Keratinocyte (primary cell): ENCODE results near the gene IGFBP1. TPM values are rescaled to one million over a fixed set of nuclear protein-coding genes. Genes with fewer than 3 reads are reported as not detected.

Source experiments
- DNase-seq: peaks from one replicate; pipeline ENCODE4 v3.0.0-alpha.2; 2011; ENCODE audit warnings: low read depth, missing footprints, low spot score
- FAIRE-seq: peaks from 2 replicates; lab custom pipeline; 2011; peaks lifted over from hg19 to GRCh38; lab: Jason Lieb, UNC
- H2AFZ ChIP-seq: 2 replicates; pipeline ENCODE4 v1.6.0; 2012; ENCODE audit warnings: low read length, control low read depth, inconsistent platforms; ENCODE audit not compliant: control insufficient read depth
- H3K27ac ChIP-seq: 2 replicates; pipeline ENCODE4 v1.5.1; 2011; ENCODE audit warnings: low read length; ENCODE audit not compliant: control insufficient read depth, insufficient read depth
- H3K27me3 ChIP-seq: 3 replicates; pipeline ENCODE4 v1.6.0; 2011; ENCODE audit warnings: low read length; ENCODE audit not compliant: control insufficient read depth, insufficient read depth; ENCODE audit errors: extremely low read depth
- H3K36me3 ChIP-seq, 2 experiments: 2 replicates in 1 of 2; 3 replicates in 1 of 2; pipeline ENCODE4 v1.5.1; 2011; ENCODE audit warnings: low read length in 2 of 2, mild to moderate bottlenecking in 1 of 2; ENCODE audit not compliant: control insufficient read depth in 2 of 2, insufficient read depth in 2 of 2; ENCODE audit errors: extremely low read depth in 1 of 2
- H3K4me1 ChIP-seq: 3 replicates; pipeline ENCODE4 v1.5.1; 2011; ENCODE audit warnings: low read length; ENCODE audit not compliant: control insufficient read depth, insufficient read depth; ENCODE audit errors: extremely low read depth
- H3K4me2 ChIP-seq: 3 replicates; pipeline ENCODE4 v1.6.0; 2011; ENCODE audit warnings: low read depth, low read length; ENCODE audit not compliant: control insufficient read depth, insufficient read depth; ENCODE audit errors: extremely low read depth
- H3K4me3 ChIP-seq, 3 experiments: fragments of 200-600 bp in 1 of 3; sonication (generic) in 1 of 3; 2 replicates in 2 of 3; 3 replicates in 1 of 3; pipeline ENCODE4 v1.5.1; 2011 to 2016; ENCODE audit warnings: low read length in 3 of 3, mild to moderate bottlenecking in 3 of 3, control low read depth in 2 of 3, inconsistent platforms in 1 of 3, low read depth in 1 of 3, mixed read lengths in 1 of 3, mixed run types in 1 of 3, moderate library complexity in 1 of 3; ENCODE audit not compliant: control insufficient read depth in 2 of 3, insufficient read depth in 2 of 3; ENCODE audit errors: extremely low read depth in 1 of 3
- H3K79me2 ChIP-seq: 2 replicates; pipeline ENCODE4 v1.6.0; 2012; ENCODE audit warnings: low read length; ENCODE audit not compliant: control insufficient read depth, insufficient read depth
- H3K9ac ChIP-seq: 3 replicates; pipeline ENCODE4 v1.6.0; 2011; ENCODE audit warnings: low read length; ENCODE audit not compliant: control insufficient read depth, insufficient read depth; ENCODE audit errors: extremely low read depth
- H3K9me1 ChIP-seq: 3 replicates; pipeline ENCODE4 v1.6.0; 2011; ENCODE audit warnings: low read length; ENCODE audit not compliant: control insufficient read depth, insufficient read depth; ENCODE audit errors: extremely low read depth
- H3K9me3 ChIP-seq: 2 replicates; pipeline ENCODE4 v1.5.1; 2012; ENCODE audit warnings: low read depth, low read length; ENCODE audit not compliant: control insufficient read depth
- H4K20me1 ChIP-seq: 3 replicates; pipeline ENCODE4 v1.6.0; 2011; ENCODE audit warnings: low read length; ENCODE audit not compliant: control insufficient read depth, insufficient read depth; ENCODE audit errors: extremely low read depth
- CTCF ChIP-seq, 3 experiments: IDR thresholded peaks in 1 of 3; conservative IDR thresholded peaks in 1 of 3; optimal IDR thresholded peaks in 1 of 3; 2 replicates in 2 of 3; 3 replicates in 1 of 3; pipeline versions ENCODE3 to v1.5.1; 2011; ENCODE audit warnings: low read length in 3 of 3, mild to moderate bottlenecking in 3 of 3, moderate library complexity in 2 of 3, control low read depth in 1 of 3, inconsistent platforms in 1 of 3; ENCODE audit not compliant: insufficient read depth in 2 of 3; ENCODE audit errors: extremely low read depth in 1 of 3
- EZH2 ChIP-seq: IDR thresholded peaks from one replicate; pipeline ENCODE4 v1.6.1; 2012; ENCODE audit warnings: inconsistent platforms, mild to moderate bottlenecking, low read length, moderate library complexity
- dilution Hi-C: fragments of 300-500 bp; cut with MboI; formaldehyde crosslinking; loops from one replicate; pipeline ENCODE4 v1.7.0; 2020; ENCODE audit warnings: low sequenced_read_pairs; ENCODE audit not compliant: extremely low pct_ligation_motif_present
- polyA plus RNA-seq, 5 experiments: library from polyadenylated mRNA; depleted of rRNA in 3 of 5; stranded (reverse) in 3 of 5; stranded (forward) in 1 of 5; unstranded in 1 of 5; fragments of >200 nt; gene quantifications; 1 replicate in 1 of 5; 2 replicates in 3 of 5; 3 replicates in 1 of 5; pipeline versions ENCODE4 v1.2.1 to v1.2.3, GENCODE V29; 2011 to 2012; ENCODE audit warnings: missing spikeins in 2 of 5, low read depth in 1 of 5, low replicate concordance in 1 of 5

IGFBP1 gene
- polyA plus RNA-seq, 1 donor (not counting 4 experiments of a cell fraction or from before 2014, with no cell fraction given), result not detected

- no peak for DNase-seq
- Histone ChIP-seq H3K36me3 (no peaks in the 10 kb centered on the region), H3K4me2 (no peak overlapping the region), H3K9me3 (no peaks in the 10 kb centered on the region), H3K27me3 (peaks cover 33% of the 10 kb centered on the region), H3K9ac (no peak overlapping the region), H3K4me1 (peaks cover 5% of the 10 kb centered on the region), H3K4me3 (no peak overlapping the region), H3K79me2 (no peaks in the 10 kb centered on the region), H4K20me1 (no peaks in the 10 kb centered on the region), H3K9me1 (no peaks in the 10 kb centered on the region), H3K27ac (no peak overlapping the region), H2AFZ (no peak overlapping the region)
- TF ChIP-seq EZH2 (no peak), CTCF (optimal IDR thresholded peaks at IDR 0.05 in 1 of 3, IDR thresholded peaks at IDR 0.05 in 1 of 3, conservative IDR thresholded peaks at IDR 0.05 in 1 of 3; ENCODE audit: extremely low read depth in 1 of 3, insufficient read depth in 2 of 3, low read length in 3 of 3) (no peak)
- no peak for FAIRE-seq
- dilution Hi-C loops, result no loop called here
These were observed 4.2 kb downstream of the IGFBP1 start for GRCh38 chr7:45892407-45893035.

- Histone ChIP-seq H3K27me3 (peaks cover 28% of the 10 kb centered on the region), H3K36me3 (no peaks in the 10 kb centered on the region), H3K4me3 (no peak overlapping the region), H2AFZ (no peak overlapping the region), H3K9ac (no peak overlapping the region), H4K20me1 (no peaks in the 10 kb centered on the region), H3K9me3 (no peaks in the 10 kb centered on the region), H3K79me2 (no peaks in the 10 kb centered on the region), H3K27ac (no peak overlapping the region), H3K4me2 (no peak overlapping the region), H3K4me1 (no peaks in the 10 kb centered on the region), H3K9me1 (no peaks in the 10 kb centered on the region)
- no peak for DNase-seq
- no peak for TF ChIP-seq CTCF (optimal IDR thresholded peaks at IDR 0.05 in 1 of 3, IDR thresholded peaks at IDR 0.05 in 1 of 3, conservative IDR thresholded peaks at IDR 0.05 in 1 of 3; ENCODE audit: extremely low read depth in 1 of 3, insufficient read depth in 2 of 3, low read length in 3 of 3)
- no peak for TF ChIP-seq EZH2
- dilution Hi-C loops, result no loop called here
- no peak for FAIRE-seq
These were observed 5.2 kb downstream of the IGFBP1 start for GRCh38 chr7:45893374-45893995.
